Loucy (cell line): ENCODE measurements around the gene GPR78.

ENCODE experiments used
- EZH2phosphoT487 ChIP-seq: fragments of 200-600 bp; IDR thresholded peaks from 2 replicates; pipeline ENCODE4 v1.6.1; 2018; ENCODE audit warnings: antibody characterized with exemption, mild to moderate bottlenecking, moderate library complexity, borderline replicate concordance
- TF ChIP-seq, protein P1 (sequence below): fragments of 200-600 bp; sonication (generic); conservative IDR thresholded peaks from 2 replicates; pipeline ENCODE4 v1.5.1; 2014; ENCODE audit warnings: mild to moderate bottlenecking, antibody characterized with exemption, low read length

DNA sequence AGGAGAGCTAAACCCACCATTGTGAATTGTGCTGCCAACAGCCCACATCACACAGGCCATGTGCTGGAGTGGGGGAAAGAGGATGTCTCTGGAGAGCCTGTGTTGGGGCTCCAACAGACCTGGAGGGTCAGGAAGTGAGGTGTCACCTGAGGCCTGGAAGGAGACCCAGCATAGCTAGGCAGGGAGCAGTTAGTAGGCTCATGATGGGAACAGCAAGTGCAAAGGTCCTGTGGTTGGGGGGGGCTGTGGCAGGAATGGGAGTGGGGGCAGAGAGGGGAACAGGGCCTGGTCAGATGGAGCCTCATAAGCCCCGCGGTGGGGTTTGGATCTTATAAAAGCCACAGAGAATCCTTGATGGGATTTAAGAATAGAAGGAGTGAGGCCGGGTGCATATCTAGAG lies 35.9 kb upstream of the GPR78 start:
- TF ChIP-seq, protein P1, sequence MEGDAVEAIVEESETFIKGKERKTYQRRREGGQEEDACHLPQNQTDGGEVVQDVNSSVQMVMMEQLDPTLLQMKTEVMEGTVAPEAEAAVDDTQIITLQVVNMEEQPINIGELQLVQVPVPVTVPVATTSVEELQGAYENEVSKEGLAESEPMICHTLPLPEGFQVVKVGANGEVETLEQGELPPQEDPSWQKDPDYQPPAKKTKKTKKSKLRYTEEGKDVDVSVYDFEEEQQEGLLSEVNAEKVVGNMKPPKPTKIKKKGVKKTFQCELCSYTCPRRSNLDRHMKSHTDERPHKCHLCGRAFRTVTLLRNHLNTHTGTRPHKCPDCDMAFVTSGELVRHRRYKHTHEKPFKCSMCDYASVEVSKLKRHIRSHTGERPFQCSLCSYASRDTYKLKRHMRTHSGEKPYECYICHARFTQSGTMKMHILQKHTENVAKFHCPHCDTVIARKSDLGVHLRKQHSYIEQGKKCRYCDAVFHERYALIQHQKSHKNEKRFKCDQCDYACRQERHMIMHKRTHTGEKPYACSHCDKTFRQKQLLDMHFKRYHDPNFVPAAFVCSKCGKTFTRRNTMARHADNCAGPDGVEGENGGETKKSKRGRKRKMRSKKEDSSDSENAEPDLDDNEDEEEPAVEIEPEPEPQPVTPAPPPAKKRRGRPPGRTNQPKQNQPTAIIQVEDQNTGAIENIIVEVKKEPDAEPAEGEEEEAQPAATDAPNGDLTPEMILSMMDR: no peak
- TF ChIP-seq EZH2phosphoT487: no peak
